Duodenal mucosa (tissue), 2 donors: ENCODE data around the gene ZNF287.
"Not testable (repeated sequence)": the region's sequence is repeated elsewhere in the genome, so short reads cannot be mapped to it uniquely, and the experiment has no call there.

Source experiments
- H3K27ac ChIP-seq: one replicate; pipeline ENCODE4 v1.7.0; 2013; ENCODE audit warnings: low read depth, low read length
- H3K27me3 ChIP-seq, 2 donors: one replicate each; pipeline ENCODE4 v1.7.0; 2013; ENCODE audit warnings: low read length in 2 of 2, control low read depth in 1 of 2; ENCODE audit not compliant: insufficient read depth in 2 of 2, control insufficient read depth in 1 of 2
- H3K36me3 ChIP-seq, 2 donors: one replicate each; pipeline ENCODE4 v1.7.0; 2013; ENCODE audit warnings: low read length in 2 of 2, control low read depth in 1 of 2; ENCODE audit not compliant: insufficient read depth in 2 of 2, control insufficient read depth in 1 of 2
- H3K4me1 ChIP-seq, 2 donors: one replicate each; pipeline ENCODE4 v1.7.0; 2013; ENCODE audit warnings: low read length in 2 of 2, control low read depth in 1 of 2; ENCODE audit not compliant: insufficient read depth in 2 of 2, control insufficient read depth in 1 of 2
- H3K4me3 ChIP-seq, 2 donors: one replicate each; pipeline ENCODE4 v1.7.0; 2013; ENCODE audit warnings: low read length in 2 of 2, low read depth in 1 of 2
- H3K9ac ChIP-seq, 2 donors: one replicate each; pipeline ENCODE4 v1.7.0; 2013; ENCODE audit warnings: low read length in 2 of 2, low read depth in 1 of 2
- H3K9me3 ChIP-seq, 2 donors: one replicate each; pipeline ENCODE4 v1.7.0; 2013; ENCODE audit warnings: low read length in 2 of 2, control low read depth in 1 of 2; ENCODE audit not compliant: control insufficient read depth in 1 of 2

Gene ZNF287

GRCh38 chr17:16569358-16569712, 331 bp upstream of the ZNF287 start:
- H3K9ac ChIP-seq = no peak overlapping the region
- no peaks in the 10 kb centered on the region for H3K9me3 ChIP-seq
- H3K4me3 ChIP-seq = peak overlapping the region in 1 of 2 donors; percentile 81
- H3K27me3 ChIP-seq = peaks cover 0 to 2% of the 10 kb centered on the region in 2 donors
- H3K27ac ChIP-seq = no peak overlapping the region
- peaks cover 0 to 8% of the 10 kb centered on the region in 2 donors for H3K4me1 ChIP-seq
- H3K36me3 ChIP-seq = no peaks in the 10 kb centered on the region

GRCh38 chr17:16552637-16553045, 16.4 kb downstream of the ZNF287 start:
- no peaks in the 10 kb centered on the region for H3K27me3 ChIP-seq
- no peak overlapping the region for H3K27ac ChIP-seq
- H3K4me3 ChIP-seq = peak overlapping the region in 1 of 2 donors; percentile 0
- H3K9me3 ChIP-seq = peaks cover 54 to 78% of the 10 kb centered on the region in 2 donors
- no peak overlapping the region for H3K9ac ChIP-seq
- H3K36me3 ChIP-seq = peaks cover 22 to 24% of the 10 kb centered on the region in 2 donors
- no peaks in the 10 kb centered on the region for H3K4me1 ChIP-seq

- Histone ChIP-seq H3K27me3 (no peaks in the 10 kb centered on the region), H3K9me3 (peaks cover 54 to 84% of the 10 kb centered on the region in 2 donors), H3K36me3 (peaks cover 20 to 22% of the 10 kb centered on the region in 2 donors)
These were observed 16.9 kb downstream of the ZNF287 start for GRCh38 chr17:16551878-16552636.

GRCh38 chr17:16537130-16537458, 31.9 kb downstream of the ZNF287 start:
- Histone ChIP-seq H3K9ac (no peak overlapping the region), H3K4me1 (no peaks in the 10 kb centered on the region), H3K27ac (no peak overlapping the region), H3K4me3 (no peak overlapping the region), H3K36me3 (no peaks in the 10 kb centered on the region), H3K27me3 (no peaks in the 10 kb centered on the region), H3K9me3 (no peaks in the 10 kb centered on the region)

More at GRCh38 chr17:16551878-16552636, 16.9 kb downstream of the ZNF287 start:
- H3K4me1 ChIP-seq = no peaks in the 10 kb centered on the region
- peak overlapping the region; percentile 0 to 38 for H3K4me3 ChIP-seq
- H3K27ac ChIP-seq = no peak overlapping the region
- no peak overlapping the region for H3K9ac ChIP-seq

GRCh38 chr17:16534236-16534635, 34.8 kb downstream of the ZNF287 start:
- H3K27ac ChIP-seq = no peak overlapping the region
- H3K27me3 ChIP-seq = no peaks in the 10 kb centered on the region
- no peaks in the 10 kb centered on the region for H3K9me3 ChIP-seq
- no peak overlapping the region for H3K9ac ChIP-seq
- H3K4me1 ChIP-seq = no peaks in the 10 kb centered on the region
- H3K36me3 ChIP-seq = no peaks in the 10 kb centered on the region
- H3K4me3 ChIP-seq = no peak overlapping the region

GRCh38 chr17:16529906-16530305, 39.1 kb downstream of the ZNF287 start:
- no peaks in the 10 kb centered on the region for H3K9me3 ChIP-seq
- H3K27me3 ChIP-seq = no peaks in the 10 kb centered on the region

GRCh38 chr17:16527298-16527697, 41.7 kb downstream of the ZNF287 start:
- H3K27me3 ChIP-seq = no peaks in the 10 kb centered on the region
- no peaks in the 10 kb centered on the region for H3K9me3 ChIP-seq
- no peak overlapping the region for H3K27ac ChIP-seq
- H3K9ac ChIP-seq = no peak overlapping the region
- H3K36me3 ChIP-seq = no peaks in the 10 kb centered on the region
- H3K4me1 ChIP-seq = no peaks in the 10 kb centered on the region
- no peak overlapping the region for H3K4me3 ChIP-seq

More at GRCh38 chr17:16529906-16530305, 39.1 kb downstream of the ZNF287 start:
- Histone ChIP-seq H3K36me3 (no peaks in the 10 kb centered on the region), H3K9ac (no peak overlapping the region), H3K4me3 (no peak overlapping the region), H3K4me1 (no peaks in the 10 kb centered on the region), H3K27ac (no peak overlapping the region)

GRCh38 chr17:16525556-16525955, 43.4 kb downstream of the ZNF287 start:
- not testable (repeated sequence) for H3K27me3 ChIP-seq, H3K4me1 ChIP-seq, H3K36me3 ChIP-seq, H3K9ac ChIP-seq, H3K9me3 ChIP-seq, H3K4me3 ChIP-seq, H3K27ac ChIP-seq

- H3K36me3 ChIP-seq = no peaks in the 10 kb centered on the region
- H3K4me3 ChIP-seq = no peak overlapping the region
- H3K9ac ChIP-seq = peak overlapping the region in 1 of 2 donors; percentile 63
- peaks cover 14% of the 10 kb centered on the region in 2 donors for H3K4me1 ChIP-seq
- H3K27ac ChIP-seq = no peak overlapping the region
- H3K9me3 ChIP-seq = no peaks in the 10 kb centered on the region
- H3K27me3 ChIP-seq = peaks cover 0 to 3% of the 10 kb centered on the region in 2 donors
These were observed 47.8 kb downstream of the ZNF287 start for GRCh38 chr17:16521070-16521727.

- H3K36me3 ChIP-seq = no peaks in the 10 kb centered on the region
- peaks cover 16 to 19% of the 10 kb centered on the region in 2 donors for H3K4me1 ChIP-seq
- H3K9me3 ChIP-seq = no peaks in the 10 kb centered on the region
- no peak overlapping the region for H3K27ac ChIP-seq
- no peak overlapping the region for H3K4me3 ChIP-seq
- no peak overlapping the region for H3K9ac ChIP-seq
- H3K27me3 ChIP-seq = peaks cover 0 to 5% of the 10 kb centered on the region in 2 donors
These were observed 50.0 kb downstream of the ZNF287 start for GRCh38 chr17:16519021-16519420.
